OCI-M2 (cell line): ENCODE data around the gene PLCL1.

Experiments
- DNase-seq: peaks from one replicate; lab custom pipeline; 2025; ENCODE audit not compliant: unreplicated experiment; lab: John Stamatoyannopoulos, UW

The PLCL1 gene

DNA sequence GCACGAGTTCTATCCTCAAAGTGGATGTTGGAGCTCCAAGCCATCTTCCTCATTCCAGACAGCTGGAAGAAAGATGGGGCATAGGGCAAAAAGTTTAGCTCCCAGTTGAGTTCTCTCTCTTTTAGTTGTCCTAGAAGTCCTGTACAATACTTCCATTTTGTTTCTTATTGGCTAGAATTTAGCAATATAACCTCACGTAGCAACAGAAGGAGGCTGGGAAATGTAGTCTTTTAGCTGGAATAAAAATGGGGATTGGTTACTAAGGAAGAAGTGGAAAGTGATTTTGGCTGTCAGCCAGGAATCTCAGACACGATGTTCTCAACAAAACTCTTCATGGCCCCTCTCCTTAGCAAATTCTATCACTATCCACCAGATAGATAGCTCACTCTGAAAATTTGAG lies 79.9 kb downstream of the PLCL1 start:
- no peak for DNase-seq

DNA sequence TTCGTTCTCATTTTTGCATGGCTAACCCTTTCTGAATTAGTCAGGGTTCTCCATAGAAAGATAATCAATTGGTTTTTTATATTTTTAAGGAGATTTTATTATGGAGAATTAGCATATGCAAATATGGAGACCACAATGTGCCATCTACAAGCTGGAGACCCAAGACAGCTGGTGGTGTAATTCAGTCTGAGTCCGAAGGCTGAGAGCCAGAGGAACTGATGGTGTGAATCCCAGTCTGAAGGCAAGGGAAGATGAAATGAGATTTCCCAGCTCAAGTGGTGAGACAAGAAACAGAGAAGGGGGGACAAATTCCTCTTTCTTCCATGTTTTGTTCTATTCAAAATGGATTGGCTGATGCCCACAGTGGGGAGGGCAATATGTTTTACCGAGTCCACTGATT lies 80.7 kb downstream of the PLCL1 start:
- no peak for DNase-seq

DNA sequence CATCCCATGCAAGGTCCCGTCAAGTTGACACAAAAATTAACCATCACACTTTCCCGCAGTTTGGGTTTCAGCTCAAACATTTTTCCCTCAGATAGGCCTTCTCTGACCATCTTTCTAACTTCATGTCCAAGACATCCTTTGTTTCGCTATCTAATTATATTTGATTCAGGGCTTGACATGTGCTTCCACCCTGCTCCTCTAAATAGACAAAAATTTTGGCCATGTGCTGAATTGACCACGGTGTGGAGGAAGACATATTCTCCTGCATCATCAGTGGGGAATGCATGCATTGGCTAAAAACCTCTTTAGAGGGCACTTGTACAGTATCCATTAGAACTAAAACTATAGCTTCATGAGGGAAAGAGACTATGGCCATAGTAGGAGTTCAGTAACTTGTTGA lies 81.2 kb downstream of the PLCL1 start:
- DNase-seq, result no peak

DNA sequence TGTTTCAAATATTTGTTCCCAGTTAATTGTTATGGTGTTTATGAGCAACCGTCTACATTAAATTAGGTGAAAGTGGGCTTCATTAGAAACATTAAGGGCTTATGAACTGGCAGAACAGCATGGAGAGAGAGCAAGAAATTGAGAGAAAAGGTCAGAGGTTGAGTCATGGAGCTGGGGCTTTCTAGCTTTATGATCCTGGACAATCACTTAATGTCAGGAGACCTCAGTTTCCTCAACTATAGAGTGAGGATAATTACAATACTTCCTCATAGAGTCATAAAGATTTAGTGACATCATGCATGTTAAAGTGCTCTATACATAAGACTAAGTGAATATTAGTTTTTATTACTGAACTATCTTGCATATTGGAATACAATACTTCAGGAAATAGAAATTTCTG lies 83.9 kb downstream of the PLCL1 start:
- no peak for DNase-seq

DNA sequence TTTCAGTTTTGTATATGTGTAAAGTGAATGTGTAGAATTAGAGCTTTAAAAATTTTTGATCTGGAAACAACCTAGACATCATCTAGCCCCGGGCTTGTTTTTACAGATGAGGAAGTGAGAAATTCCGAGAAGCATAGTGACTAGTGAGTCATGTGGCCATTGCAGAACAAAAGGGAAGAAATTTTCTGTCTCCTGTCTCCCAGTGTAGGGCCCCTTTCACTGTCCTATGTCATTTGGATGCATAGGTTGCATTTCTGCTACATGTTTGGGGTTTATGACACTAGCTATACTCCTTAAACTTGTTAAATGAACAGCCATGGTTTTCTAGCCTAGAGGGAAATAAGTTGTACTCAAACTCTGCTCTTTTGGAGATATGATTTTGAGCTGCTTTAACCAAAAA lies 84.6 kb downstream of the PLCL1 start:
- no peak for DNase-seq

DNA sequence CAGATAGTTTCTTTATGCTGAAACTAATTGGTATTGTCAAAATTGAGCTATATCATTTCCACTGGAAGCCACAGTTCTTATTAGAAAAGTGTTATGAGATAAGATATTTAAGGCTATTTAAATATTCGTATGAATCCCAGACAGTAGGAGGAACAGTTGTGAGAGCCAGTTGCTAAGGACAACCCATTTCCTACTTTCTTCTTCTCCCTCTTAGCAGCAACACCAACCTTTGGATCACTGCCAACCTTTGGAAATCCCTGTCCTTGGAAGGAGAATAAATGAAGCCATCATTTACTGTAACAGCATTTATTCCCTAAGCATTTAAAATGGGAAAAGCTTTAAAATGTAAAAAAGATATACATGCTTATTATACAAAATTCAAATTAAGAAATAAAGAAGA lies 85.8 kb downstream of the PLCL1 start:
- no peak for DNase-seq

DNA sequence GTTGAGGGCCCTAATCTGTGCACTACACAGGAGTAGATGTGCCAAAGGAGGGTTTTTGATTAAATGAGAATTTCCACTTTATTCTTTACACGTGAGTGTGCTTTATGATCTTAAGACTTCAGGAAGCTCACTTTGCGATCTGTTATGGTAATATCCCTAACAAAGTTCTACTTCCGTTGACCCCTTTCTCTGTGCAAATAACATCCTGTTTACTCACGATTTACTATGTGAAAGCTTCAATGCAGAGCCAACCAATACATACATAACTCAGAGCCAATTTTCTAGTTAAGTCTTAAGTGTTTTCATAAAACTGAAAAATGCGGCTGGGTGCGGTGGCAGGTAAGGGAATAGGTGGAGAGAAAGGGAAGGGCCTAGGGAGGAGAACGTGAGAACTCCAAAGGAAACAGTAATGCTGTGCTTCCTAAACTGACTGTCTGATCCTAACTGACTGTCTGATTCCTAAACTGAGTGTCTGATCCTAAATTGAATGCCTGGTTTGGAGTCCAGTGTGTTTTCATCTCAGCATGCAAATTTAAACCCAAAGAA lies 87.6 kb downstream of the PLCL1 start:
- no peak for DNase-seq

DNA sequence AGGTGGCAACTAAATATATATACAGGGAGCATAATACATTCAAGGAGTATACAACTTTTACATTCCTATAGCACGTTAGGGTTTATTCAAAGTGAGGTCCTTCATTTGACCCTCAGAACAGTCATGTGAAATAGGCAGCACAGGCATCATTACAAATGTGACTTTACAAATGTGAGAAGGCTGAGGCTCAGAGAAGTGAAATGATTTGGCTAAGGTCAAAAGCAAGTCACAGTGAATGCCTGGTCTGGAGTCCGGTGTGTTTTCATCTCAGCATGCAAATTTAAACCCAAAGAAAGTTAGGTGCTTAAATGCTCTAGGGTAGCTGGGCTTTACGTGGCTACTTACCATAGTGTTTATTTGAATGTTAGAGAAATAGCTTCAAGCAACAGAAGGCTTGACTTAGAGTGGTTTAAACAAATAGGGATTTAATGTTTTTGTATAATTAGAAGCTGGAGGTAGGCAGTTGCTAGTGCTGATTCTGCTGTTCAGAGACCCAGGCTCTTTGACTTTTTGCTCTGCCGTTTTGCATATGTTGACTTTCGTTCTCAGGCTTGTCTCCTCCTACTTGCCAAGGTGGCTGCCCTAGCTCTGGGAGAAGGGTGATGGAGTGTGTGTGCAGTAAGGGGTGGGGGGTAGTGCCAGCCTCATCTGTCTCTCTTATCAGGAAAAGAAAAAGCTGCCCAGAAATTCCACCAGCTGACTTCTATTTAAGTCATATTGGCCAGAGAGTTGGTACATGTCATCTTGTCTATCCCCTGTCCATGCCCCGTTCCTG lies 89.2 kb downstream of the PLCL1 start:
- DNase-seq, result no peak

DNA sequence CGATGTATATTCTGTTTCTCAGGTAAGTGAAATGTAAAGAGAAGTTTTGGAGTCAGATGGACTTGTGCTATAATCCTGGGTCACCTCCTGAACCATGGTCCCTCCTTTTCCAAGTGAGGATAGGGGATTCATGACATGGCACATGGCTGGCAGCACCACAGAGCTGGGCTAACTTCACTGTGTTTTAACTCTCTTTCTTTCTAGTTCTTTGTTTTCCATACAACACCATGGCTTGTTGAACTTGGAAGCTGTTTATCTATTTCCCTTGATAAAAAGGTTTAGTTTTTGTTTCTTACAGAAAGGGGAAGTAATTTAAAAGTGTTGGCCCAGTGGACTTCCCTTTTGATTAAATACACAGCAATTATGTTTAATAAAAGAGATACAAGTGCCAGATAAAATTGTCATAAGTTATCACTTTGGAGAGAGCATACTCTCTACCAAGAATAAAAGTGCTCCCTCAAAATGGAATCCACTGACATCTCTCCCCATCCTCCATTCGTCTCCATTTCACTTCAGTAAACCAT lies 90.4 kb downstream of the PLCL1 start:
- DNase-seq, result peak; percentile 10

DNA sequence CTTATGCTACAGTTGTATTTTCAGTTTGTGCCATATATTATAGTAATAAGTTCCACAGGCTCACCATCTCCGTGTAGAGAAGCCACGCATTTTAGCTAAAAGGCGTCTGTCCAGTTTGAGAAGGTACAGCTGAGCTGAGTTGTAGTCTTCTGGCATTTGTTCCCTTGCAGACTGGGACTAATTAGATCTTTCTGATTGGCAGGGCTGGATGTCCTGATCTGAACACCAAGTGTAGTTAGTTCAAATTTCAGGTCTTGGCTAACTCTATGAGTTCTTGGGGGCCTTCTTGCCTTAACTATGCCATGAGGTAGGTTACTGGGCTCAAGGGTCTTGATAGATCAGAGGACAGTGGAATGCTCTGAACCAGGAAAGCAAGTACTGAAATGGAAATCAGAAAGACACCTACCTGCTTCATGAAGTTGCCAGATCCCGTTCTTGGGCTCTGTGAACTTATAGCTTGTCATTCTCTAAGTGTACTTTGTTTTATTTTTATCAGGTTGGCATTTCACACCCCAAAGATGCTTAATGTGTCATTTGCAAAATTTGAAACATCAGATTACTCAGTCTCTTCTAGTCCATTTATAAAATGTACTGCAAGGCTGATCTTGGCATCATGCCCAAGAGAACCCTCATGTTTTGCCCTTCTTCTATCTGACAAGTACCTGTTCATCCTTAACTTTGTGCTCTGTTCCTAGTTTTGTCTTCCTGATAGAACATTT lies 93.7 kb downstream of the PLCL1 start:
- no peak for DNase-seq

DNA sequence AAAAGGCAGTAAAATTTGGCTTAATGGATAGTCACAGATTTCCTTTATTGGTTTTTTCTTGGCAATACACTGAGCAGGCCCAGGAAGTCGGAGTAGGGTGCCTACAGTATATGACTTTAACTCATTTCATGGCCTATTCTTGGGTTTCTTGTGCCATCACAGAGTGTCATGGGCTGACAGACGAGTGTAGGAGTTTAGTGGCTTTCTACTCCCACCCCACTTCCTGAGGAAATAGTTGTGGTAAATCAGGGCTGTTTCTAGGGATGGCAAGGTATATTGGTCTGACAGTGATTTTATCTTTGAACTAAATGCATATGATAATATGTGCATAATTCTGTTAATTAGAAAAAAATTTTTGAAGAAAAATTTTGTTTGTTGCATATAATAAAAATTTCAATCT lies 100.1 kb downstream of the PLCL1 start:
- no peak for DNase-seq

DNA sequence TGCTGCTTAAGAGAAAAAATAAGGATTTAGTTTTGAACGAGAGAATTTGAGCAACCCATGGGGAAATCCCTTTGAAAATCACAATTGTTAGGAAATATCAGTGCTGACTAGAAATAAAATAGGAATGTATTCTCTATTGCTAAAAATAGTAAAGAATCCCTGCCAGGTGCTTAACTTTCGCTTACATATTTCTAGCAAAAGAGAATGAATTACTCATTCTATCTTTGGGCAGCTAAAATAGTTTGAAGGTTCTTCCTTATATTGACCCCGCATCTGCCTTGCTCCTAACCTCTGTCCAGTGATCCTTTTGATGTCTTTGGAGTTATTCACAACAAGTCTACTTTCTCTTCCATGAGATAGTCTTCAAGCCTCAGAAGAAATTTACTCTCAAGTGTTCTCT lies 103.8 kb downstream of the PLCL1 start:
- no peak for DNase-seq

DNA sequence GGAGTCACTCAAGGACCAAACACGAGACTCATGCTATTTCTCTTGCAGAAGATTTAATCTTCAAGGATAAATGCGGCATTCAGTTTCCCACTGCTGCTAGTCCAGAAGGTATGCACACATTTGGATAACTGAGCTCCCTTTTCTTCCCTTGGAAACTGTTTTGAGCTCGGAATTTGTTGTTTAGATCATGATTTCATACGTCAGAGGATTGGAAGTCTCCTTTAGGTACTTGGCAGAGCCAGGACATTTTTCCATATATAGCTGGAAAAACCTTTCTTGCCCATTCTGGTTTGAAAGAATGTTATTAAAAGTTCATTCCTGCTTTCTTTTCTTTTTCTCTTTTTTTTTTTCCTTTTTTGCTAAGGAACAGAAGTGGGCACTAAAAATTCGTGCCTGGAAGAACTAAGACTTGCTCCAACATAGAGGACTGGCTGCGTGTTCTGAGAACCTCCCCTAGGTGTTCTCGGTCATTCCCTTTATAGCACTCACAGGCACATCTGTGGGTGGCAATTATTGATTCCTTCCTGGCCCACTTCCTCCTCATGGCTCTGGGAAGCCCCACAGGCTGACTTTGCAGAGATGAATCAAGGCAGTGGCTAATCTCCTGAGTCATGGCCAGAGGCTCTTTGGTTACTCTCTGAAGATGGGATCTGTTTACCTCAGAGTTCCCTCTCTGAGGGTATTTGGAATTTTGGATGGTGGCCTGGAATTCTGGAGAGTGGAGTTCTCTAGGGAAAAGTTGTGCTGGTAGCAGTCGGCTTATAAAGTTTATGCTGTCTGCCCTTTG lies 104.8 kb downstream of the PLCL1 start:
- DNase-seq, result no peak

DNA sequence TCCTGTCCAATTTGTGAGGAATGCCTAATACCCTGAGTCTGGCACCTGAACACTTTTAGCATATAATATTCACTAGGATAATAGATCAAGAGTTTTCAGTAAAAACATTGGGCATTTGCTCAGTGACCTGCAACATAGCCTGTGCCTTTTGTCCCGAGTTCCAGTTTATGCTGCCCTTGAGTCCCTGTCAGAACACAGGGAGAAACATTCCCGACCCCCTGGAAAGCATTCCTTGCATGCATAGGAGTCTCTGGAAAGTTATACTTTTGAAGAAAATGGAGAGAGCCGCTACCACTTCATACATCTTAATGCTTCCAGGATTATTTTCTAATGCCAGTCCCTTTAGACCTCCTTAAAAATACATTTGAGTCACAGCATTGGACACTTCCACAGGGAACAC lies 107.3 kb downstream of the PLCL1 start:
- DNase-seq, result no peak

DNA sequence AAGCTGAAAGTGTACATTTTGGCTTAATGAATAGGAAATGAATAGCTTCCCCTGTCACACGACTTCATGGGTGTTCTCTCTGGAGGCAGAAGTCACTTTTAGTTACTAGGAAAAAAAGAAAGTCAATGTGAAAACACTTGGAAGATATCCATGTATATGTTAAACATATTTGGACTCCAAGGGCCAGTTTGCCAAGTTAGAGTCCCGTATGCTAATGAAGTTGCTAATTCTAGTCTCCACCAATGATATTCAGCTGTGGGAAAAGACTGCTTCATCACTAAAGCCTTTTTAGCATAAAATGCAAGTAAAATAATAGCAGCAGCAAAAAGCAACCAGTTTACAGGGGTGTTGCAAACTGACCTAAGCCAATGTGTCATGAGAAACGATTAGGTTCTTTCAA lies 108.7 kb downstream of the PLCL1 start:
- DNase-seq, result no peak

DNA sequence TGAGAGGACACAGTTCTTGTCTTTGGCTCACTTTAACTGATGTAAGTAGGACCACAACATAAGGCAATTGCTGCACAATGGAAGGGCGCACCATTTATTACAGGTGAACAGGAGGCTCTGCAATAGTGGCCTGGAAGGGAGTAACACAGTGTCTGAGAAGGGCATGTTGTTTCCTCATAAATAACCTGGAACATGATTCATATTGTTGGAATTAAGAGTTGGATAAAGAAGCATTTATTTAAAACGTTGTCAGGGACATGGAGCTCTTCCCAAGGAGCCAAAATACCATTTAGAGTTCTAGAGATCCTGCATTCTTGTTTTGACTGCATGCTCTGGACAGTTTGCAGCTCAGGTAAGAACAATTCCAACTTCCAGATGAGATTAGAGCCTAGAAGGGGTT lies 110.4 kb downstream of the PLCL1 start:
- DNase-seq, result no peak

DNA sequence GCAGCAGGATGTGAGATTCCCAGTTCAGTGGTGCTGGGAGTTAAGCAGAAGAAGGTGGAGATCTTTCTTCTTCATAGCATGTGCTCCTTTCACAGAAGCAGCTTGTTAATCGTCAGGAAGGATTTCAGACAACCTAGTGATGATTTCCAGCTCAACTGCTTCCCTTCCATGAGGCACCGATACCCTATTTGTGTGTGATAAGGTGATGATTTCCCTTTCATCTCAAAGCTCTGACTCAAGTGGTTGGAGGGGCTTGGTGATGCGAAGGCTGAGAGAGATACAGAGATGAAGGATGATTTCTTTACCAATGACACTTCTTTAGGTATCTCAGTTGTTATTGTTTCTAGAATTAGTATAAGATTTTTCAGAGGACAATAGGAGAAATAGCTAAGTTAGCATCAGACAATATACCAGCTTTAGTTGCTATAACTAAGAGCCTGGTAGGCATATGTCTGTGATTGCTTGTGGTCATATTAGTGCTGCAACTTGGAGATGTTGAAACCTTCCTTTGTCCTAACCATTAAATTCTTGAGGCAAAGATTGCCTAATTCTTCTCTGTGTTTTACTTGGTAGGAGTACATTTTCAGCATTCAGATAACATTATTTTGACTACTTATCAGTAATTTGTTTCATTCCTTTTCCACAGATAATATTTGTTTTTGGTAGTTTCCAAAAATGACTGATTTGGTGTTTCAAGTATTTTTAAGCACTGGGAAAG lies 111.3 kb downstream of the PLCL1 start:
- no peak for DNase-seq

DNA sequence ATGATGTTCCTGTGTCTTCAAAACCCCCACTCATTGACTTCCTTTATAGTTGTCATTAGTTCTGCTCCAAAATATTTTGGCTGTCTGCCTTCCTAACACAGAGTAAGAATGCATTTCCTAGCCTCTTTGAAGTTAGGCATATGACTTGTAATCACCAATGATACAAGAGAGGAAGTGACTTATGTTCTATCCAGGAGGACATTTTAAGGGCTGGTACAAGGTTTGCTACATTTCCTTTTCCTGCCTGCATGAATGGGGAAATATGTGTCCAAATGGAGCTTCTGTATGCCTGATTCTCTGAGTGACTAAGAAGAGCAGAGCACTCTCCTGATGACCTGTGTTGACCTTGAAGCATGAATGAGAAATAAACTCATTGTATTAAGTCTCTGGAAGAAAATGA lies 115.1 kb downstream of the PLCL1 start:
- no peak for DNase-seq

DNA sequence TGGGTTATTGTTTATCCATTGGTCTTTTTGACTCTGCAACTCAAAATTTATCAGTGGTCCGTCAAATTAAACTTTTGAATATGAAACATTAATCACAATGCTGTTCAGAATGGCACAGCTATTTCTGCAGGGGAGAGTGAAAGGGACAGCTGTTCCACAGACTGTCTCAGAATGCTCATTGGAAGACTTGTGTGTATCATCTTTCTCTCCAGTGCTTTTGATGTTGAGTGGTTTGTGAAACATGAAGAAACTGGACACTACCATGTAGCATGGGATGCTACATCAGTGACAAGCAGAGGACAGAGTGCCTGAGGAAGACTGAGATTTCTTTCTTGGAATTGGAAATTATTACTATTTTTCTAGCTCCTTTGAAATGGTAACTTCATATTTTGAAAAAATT lies 115.7 kb downstream of the PLCL1 start:
- no peak for DNase-seq

DNA sequence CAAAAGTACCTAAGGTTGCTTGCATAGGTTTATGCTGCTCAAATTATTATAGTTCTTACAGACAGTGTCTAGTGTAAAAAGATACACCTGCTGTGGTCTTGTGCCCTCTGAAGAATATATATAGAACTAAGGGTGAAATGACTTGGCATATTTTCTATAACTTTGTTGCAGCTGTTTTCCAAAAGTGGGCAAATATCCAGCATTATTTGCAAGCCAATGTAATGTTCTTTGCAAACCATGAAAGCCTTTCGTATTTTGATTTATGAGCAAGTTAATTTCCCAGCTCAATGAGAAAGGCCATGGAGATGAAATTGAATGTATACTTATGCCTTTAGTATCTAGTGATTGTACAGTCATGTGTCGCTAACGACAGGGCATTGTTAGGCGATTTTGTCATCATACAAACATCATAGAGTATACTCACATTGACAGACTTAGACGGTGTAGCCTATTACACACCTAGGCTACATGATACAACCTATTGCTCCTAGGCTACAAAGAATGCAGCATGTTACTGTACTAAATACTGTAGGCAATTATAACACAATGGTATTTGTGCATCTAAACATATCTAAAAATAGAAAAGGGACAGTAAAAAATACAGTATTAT lies 116.3 kb downstream of the PLCL1 start:
- DNase-seq, result no peak
